Hepatic stellate cell (primary cell): ENCODE data around the gene VIM.
A peak's percentile ranks its signal among the peaks of the same experiment; 100 is the strongest.
"Not testable (repeated sequence)": the region's sequence is repeated elsewhere in the genome, so short reads cannot be mapped to it uniquely, and the experiment has no call there.

Source experiments
- DNase-seq: peaks from one replicate; pipeline ENCODE4 v3.0.0; 2011; ENCODE audit warnings: low spot score

Gene VIM

DNA sequence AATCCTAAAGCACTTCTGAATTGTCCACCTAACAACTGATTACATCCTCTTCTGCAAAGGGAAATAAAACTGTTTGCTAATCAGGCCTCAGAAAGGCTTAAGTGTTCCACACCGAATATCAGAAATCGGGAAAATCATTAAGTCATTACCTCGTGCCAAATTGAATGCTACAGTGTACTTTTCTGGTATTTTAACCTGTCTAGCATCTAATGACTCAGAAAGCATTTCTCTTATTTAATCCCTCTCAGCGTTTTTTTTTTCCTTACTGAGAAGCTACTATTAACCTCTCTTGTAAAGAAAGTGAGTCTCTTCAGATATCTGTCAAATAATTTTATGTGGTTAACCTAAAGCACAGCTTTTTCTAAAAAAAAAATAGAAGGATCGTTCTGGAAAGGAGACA is 28.6 kb downstream of the VIM start:
- no peak for DNase-seq

DNA sequence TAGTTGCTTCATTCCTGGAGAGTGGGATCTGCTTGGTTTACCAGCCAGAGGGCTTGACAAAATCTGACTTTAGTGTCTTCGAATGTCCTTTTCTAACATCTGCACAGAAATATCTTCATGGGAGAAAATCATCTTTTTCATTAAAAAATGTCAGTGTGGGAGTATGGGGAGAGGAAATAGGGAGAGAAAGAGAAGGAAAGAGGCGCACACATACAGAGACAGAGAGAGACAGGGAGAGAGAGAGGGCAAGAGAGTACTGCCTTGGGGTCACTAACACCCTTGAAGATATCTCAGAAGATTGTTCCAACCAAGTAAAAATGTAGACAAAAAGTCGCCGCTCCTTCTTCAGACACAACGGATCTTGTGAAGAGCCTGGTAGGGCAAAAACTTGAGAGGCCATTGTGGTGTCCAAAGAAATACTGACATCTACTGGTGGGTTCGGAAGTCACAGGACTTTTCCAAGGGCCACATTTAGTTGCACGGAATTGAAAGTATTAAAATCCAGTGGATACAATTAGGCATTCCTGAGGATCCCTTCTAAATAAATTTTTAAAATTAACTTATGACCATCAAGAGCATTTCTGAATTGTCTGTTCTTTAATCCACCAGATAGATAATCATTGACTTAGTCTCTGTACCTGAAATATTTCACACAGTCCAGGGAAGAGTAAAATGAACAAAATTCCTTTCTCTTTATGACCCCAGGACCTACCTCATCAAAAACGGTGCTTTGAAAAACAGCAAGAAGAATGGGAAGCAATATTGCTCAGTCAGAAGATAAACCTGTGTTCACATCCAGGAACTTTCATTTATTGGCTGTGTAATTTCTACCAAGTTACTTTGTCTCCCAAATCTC is 29.7 kb downstream of the VIM start:
- peak; percentile 50 for DNase-seq

DNA sequence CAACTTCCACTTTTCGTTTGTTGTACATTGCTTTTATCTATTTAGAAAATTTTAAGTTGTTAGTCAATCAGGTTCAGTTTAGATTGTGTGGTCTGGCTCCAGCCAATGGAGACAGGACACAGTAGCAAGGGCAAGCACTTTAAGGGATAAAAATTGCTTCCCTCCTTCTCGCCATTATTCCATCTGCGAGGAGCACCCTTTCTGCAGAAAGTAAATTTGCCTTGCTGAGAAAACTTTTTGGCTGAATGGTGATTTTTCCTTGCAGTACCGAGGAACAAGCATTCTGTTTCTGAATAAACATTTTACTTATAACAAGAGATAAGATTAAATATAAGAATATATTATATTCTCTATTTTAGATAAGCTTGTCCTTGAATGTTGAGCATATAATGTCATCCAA is 34.5 kb downstream of the VIM start:
- DNase-seq = no peak

DNA sequence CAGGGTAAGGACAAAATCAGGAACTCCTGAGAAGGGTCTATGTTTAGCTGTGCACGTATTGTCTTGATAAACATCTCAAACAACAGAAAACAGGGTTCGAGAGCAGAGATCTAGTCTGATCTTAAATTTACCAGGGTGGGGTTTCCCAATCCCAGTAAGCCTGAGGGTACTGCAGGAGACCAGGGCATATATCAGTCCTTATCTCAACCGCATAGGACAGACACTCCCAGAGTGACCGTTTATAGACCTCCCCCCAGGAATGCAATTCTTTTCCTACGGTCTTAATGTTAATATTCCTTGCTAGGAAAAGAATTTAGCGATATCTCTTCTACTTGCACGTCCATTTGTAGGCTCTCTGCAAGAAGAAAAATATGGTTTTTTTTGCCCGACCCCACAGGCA is 35.5 kb downstream of the VIM start:
- DNase-seq = no peak

DNA sequence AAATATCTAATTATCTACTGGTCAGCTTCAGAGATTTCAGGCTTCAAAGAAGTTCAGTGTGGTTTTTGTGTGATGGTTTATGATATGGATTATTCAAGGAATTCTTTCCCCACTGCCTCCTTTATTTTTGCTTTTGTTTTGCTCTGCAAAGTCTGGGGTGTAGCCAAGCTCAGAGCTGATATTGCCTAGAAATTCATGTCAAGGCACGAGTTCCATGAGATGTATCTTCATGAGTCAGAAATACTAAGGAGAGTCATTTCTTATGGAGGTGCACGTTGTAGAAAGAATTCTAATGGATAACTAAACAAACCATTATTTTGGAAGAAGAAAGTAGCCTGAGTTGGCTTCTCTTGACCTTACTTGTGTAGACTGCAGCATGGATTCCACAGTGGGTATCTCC is 37.4 kb downstream of the VIM start:
- no peak for DNase-seq

DNA sequence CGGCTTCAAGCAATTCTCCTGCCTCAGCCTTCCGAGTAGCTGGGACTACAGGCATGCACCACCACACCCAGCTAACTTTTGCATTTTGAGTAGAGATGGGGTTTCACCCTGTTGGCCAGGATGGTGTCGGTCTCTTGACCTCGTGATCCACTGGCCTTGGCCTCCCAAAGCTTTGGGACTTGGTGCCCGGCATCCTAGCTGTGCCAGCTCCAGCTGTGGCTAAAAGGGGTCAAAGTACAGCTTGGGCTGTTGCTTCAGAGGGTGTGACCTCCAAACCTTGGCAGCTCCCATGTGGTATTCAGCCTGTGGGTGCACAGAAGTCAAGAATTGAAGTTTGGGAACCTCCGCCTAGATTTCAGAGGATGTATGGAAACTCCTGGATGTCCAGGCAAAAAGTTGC is 38.5 kb downstream of the VIM start:
- not testable (repeated sequence) for DNase-seq

DNA sequence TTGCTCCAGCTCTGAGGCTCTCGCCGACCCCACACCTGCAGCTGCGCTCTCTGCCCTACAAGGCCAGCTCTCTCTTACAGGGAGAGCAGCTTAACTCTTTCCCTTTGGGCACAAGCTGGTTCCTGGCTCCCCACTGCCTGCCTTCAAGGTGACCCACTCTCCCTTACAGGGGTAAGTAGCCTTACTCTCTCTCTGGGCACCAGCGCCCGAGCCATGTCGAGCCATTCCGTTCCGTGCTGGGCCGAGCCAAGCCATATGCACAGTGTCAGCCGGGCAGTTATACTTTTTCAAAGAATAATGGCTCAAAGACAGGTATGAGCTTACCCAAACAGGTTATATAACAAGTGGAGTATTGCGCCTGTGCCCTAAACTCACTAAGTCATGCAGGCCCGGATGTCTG is 44.6 kb downstream of the VIM start:
- DNase-seq = no peak

DNA sequence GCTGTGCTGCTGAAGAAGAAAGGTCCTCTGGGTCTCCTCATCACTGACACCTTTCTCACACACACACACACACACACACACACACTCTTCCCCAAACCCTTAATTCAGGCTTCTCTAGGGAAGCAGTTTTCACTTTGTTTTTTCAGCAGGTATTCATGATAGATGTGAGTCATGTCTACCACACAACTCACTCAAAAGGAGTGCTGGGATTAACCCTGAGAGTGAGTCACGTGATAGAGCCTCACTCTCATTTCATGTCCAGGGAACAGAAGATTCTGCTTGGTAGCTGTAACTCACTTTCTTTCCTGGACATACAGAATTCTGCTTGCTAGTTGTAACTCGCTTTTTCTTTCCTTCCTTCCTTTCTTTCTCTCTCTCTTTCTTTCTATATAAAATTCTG is 45.4 kb downstream of the VIM start:
- DNase-seq = no peak

DNA sequence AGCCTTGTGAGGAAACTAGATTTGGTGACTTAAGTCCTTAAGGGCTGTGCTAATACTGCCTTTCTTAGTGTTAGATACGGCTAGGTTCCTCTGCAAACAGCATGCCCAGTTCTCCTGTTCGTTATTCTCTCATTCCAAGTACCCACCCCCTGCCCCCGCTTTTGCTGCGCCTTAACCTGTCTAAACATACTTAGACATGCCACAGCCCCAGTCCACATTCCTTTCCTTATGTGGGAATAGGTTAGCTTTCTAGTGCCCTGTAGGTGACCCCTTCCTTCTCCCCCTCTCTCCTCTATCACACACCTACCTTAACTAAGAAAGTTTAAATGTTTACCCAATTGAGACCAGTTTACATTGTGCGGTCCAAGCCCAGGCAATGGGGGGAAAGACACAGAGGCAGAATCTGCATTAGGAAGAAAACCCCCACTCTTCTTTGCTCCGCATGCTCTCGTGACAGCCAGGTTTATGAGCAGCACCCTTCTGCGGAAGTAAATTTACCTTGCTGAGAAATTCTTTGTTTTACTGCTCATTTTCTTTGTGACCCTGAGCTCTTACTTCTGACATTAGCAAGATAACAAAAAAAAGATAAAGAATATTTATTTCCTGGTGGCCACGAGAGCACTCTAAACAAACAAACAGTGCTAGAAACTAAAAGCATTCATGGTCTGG is 48.8 kb downstream of the VIM start:
- DNase-seq = no peak

DNA sequence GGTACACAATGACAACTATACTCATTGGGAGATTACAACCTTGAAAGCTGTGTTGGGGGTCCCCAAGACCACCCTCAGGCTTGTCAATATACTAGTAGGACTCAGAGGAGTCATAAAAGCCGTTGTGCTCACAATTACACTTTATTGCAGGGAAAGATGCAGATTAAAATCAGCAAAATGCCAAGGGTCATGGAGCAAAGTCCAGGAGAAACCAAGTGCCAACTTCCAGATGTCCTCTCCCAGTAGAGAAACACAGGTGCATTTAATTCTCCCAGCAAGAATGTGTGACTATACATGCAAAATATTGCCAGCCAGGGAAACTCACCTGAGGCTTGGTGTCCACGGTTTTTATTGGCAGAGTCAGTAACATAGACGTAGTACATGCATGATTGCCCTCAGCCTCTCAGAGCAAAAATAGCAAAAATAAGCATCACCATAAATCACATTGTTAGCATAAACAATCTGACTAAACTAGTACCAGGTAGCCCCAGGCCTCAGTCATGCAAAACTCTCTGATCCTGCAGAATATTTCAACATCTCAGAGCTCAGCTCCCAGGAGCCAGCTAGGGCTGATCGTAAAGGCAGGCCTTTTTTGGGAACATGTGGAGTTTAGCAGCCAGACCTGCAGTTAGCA is 50.7 kb downstream of the VIM start:
- DNase-seq = no peak

DNA sequence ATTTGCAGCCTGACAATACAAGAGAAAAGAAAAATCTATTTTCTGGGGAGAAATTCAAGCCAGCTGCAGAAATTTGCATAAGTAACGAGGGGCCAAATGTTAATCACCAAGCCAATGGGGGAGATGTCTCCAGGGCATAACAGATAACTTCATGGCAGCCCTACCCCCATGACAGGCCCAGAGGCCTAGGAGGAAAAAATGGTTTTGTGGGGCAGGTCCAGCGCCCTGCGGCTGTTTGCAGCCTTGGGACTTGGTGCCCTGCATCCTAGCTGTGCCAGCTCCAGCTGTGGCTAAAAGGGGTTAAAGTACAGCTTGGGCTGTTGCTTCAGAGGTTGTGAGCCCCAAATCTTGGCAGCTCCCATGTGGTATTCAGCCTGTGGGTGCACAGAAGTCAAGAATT is 54.3 kb downstream of the VIM start:
- DNase-seq = no peak

DNA sequence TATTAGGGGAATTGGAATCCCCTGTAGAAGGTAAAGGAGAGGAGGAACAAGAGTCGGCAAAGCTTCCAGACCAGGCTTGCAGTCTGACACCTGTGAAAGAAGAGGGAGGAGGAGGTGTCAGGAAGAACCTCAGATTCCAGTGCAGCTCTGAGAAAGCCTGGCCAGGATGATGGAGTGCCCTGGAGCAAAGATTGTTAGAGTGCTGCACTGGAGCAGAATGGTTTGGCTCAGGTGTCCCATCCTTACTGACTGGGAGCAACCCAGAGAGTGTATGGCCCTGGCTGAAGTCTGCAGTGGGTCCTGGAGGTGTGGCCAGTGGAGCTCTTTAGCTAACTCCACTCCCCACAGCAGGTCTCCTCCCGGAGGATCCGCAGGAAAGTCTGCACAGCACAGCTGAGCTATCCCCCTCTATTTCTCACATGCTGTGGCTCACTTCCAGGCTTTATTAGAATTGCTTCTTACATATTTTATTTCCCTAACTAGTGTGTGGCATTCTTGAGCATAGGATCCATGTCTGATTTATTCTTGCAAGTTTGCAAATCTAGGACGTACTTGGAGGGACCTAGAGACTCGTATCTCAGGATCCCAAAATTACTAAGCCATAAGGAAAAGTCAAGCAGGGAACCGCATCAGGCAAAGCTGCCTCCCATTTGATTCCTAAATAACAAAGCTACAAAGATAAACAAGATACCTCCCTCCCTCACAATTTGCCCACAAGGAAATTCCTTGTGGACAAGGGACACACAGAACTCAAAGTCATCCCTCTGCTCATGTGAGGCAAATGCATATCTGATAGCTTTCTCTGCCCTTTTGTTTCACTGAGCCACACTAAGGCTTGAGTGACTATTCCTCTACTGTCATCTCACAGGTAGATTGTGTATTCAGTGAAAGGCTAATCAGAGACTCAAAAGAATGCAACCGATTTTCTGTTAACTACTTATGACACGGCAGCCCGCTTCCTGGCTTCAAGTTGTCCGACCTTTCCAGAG is 58.8 kb downstream of the VIM start:
- no peak for DNase-seq
